Naive thymus-derived CD4-positive, alpha-beta T cell (primary cell): ENCODE data around the gene ARHGAP24. TPM values are rescaled to one million over a fixed set of nuclear protein-coding genes. Genes with fewer than 3 reads are reported as not detected.
"Not testable (repeated sequence)": the region's sequence is repeated elsewhere in the genome, so short reads cannot be mapped to it uniquely, and the experiment has no call there.

Experiments used
- ATAC-seq: fragments of 150-1000 bp; cut with Tn5 transposase; 2 replicates; pipeline ENCODE4 v1.10.0; 2021; ENCODE audit warnings: mild to moderate bottlenecking, moderate library complexity
- CTCF ChIA-PET: fragments of 350-600 bp; sonication (Branson Sonifier 250); formaldehyde crosslinking; loops from one replicate; lab custom pipeline; 2021; ENCODE audit warnings: antibody characterized with exemption; lab: Charles Lee
- POLR2A ChIA-PET: fragments of 350-600 bp; sonication (Branson Sonifier 250); formaldehyde crosslinking; loops from one replicate; lab custom pipeline; 2021; ENCODE audit warnings: antibody characterized with exemption, inconsistent platforms; lab: Charles Lee
- DNase-seq, 9 donors: peaks; one replicate each; pipeline versions ENCODE4 v3.0.0 to v3.0.0-alpha.2; 2020 to 2022; ENCODE audit warnings: mixed read lengths in 1 of 9
- H3K27ac ChIP-seq: one replicate; pipeline ENCODE4 v1.7.0; 2013; ENCODE audit warnings: mild to moderate bottlenecking, low read depth, low read length, moderate library complexity
- H3K27me3 ChIP-seq, 2 donors: one replicate each; pipeline ENCODE4 v1.7.0; 2013; ENCODE audit warnings: low read length in 2 of 2, mild to moderate bottlenecking in 2 of 2, moderate library complexity in 2 of 2; ENCODE audit not compliant: control insufficient read depth in 2 of 2, insufficient read depth in 2 of 2
- H3K36me3 ChIP-seq, 3 experiments: 1 replicate in 2 of 3; 2 replicates in 1 of 3; pipeline ENCODE4 v1.7.0; 2013; ENCODE audit warnings: low read length in 3 of 3, mild to moderate bottlenecking in 3 of 3, moderate library complexity in 1 of 3; ENCODE audit not compliant: insufficient read depth in 3 of 3, control insufficient read depth in 2 of 3
- H3K4me1 ChIP-seq, 2 donors: one replicate each; pipeline ENCODE4 v1.7.0; 2013; ENCODE audit warnings: low read length in 2 of 2, mild to moderate bottlenecking in 2 of 2, moderate library complexity in 1 of 2; ENCODE audit not compliant: control insufficient read depth in 2 of 2, insufficient read depth in 2 of 2
- H3K4me3 ChIP-seq: 2 replicates; pipeline ENCODE4 v1.7.0; 2013; ENCODE audit warnings: mild to moderate bottlenecking, low read length
- H3K9me3 ChIP-seq, 3 experiments: 1 replicate in 2 of 3; 2 replicates in 1 of 3; pipeline ENCODE4 v1.7.0; 2013; ENCODE audit warnings: low read length in 3 of 3; ENCODE audit not compliant: control insufficient read depth in 2 of 3
- H3K27ac Mint-ChIP-seq, 9 donors: one replicate each; pipeline ENCODE4 v1.8.0; 2020 to 2022; ENCODE audit warnings: mixed read lengths in 9 of 9, mild to moderate bottlenecking in 8 of 9, moderate library complexity in 5 of 9, inconsistent platforms in 2 of 9
- H3K27me3 Mint-ChIP-seq, 5 donors: one replicate each; pipeline ENCODE4 v1.8.0; 2021 to 2022; ENCODE audit warnings: mixed read lengths in 5 of 5, mild to moderate bottlenecking in 1 of 5
- H3K36me3 Mint-ChIP-seq, 5 donors: one replicate each; pipeline ENCODE4 v1.8.0; 2020 to 2022; ENCODE audit warnings: mixed read lengths in 5 of 5, mild to moderate bottlenecking in 3 of 5, inconsistent platforms in 1 of 5
- H3K4me1 Mint-ChIP-seq, 7 donors: one replicate each; pipeline ENCODE4 v1.8.0; 2020 to 2022; ENCODE audit warnings: mixed read lengths in 7 of 7, mild to moderate bottlenecking in 3 of 7, inconsistent platforms in 1 of 7
- H3K4me3 Mint-ChIP-seq, 10 donors: one replicate each; pipeline ENCODE4 v1.8.0; 2020 to 2022; ENCODE audit warnings: mild to moderate bottlenecking in 10 of 10, mixed read lengths in 10 of 10, moderate library complexity in 6 of 10, inconsistent platforms in 2 of 10
- H3K9me3 Mint-ChIP-seq, 11 donors: one replicate each; pipeline ENCODE4 v1.8.0; 2020 to 2022; ENCODE audit warnings: mixed read lengths in 11 of 11, mild to moderate bottlenecking in 4 of 11, inconsistent platforms in 1 of 11, moderate library complexity in 1 of 11
- intact Hi-C, 2 donors: fragments of 100-400 bp; cut with micrococcal nuclease; formaldehyde crosslinking; loops; one replicate each; pipeline ENCODE4 v1.15.1; 2023
- polyA plus RNA-seq, 2 donors: library from polyadenylated mRNA; unstranded; fragments of 300-500 nt; fragmentation: Illumina TruSeq; gene quantifications; one replicate each; pipeline ENCODE4 v1.2.3, GENCODE V29; 2021
- total RNA-seq, 6 experiments: library from RNA in 5 of 6; stranded (reverse) in 5 of 6; gene quantifications; 1 replicate in 5 of 6; 2 replicates in 1 of 6; pipeline ENCODE4 v1.2.3 and lab custom pipeline; 2021 to 2026

ARHGAP24 gene
- total and polyA plus RNA-seq, 7 experiments from 2014 or later = 0.41 to 12.7 (median 1.3) TPM; not detected in 3

DNA sequence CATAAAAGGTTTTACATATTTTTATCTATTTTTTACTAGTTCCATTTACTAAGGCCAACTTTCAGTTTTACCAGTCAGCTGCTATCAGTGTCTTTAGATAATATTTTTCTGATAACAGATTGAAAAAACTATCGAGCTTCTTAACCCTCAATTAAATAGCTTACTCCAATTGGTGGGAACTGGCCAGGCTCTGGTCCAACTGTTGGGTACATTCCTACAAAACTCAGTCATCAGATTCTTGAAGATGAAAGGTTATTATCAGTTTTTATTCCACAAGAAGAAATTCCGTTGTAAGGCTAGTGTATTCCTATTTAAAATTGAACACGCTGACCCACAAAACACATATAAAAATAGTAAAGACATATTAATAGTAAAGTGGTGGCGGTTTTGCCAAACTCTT, 538.7 kb downstream of the ARHGAP24 start:
- peaks cover 0 to 1% (median 0%) of the 10 kb centered on the region in 11 donors for H3K9me3 Mint-ChIP-seq
- Histone ChIP-seq H3K4me1 (no peaks in the 10 kb centered on the region), H3K4me3 (no peak overlapping the region), H3K27ac (no peak overlapping the region), H3K9me3 (no peaks in the 10 kb centered on the region), H3K36me3 (no peaks in the 10 kb centered on the region), H3K27me3 (no peaks in the 10 kb centered on the region)
- no peaks in the 10 kb centered on the region for H3K36me3 Mint-ChIP-seq
- no peak overlapping the region for H3K4me3 Mint-ChIP-seq
- POLR2A ChIA-PET = no interaction called here
- intact Hi-C loops = no loop called here
- no peaks in the 10 kb centered on the region for H3K4me1 Mint-ChIP-seq
- ATAC-seq = no peak
- no peak for DNase-seq
- no peak overlapping the region for H3K27ac Mint-ChIP-seq
- no peaks in the 10 kb centered on the region for H3K27me3 Mint-ChIP-seq
- CTCF ChIA-PET = no interaction called here

DNA sequence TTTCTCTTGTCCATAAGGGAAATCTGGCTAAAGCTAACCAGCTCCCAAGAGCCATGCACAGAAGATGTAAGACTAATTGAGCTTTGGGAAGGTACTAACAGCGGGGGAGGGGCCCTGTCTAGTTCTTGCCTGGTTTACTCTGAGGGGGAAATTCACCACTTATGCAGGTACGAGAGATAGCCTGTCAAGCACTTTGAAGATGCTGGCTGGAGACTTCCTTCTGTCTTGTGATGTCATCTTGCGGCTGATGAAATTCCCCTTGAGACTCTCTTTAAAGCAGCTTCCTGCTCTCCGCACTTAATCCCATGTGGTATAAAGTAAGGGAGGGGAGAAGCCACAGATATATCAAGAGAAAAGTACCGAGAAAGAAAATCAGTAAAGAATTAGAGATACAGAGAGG, 539.6 kb downstream of the ARHGAP24 start:
- peaks cover 0 to 1% (median 0%) of the 10 kb centered on the region in 11 donors for H3K9me3 Mint-ChIP-seq
- POLR2A ChIA-PET = no interaction called here

DNA sequence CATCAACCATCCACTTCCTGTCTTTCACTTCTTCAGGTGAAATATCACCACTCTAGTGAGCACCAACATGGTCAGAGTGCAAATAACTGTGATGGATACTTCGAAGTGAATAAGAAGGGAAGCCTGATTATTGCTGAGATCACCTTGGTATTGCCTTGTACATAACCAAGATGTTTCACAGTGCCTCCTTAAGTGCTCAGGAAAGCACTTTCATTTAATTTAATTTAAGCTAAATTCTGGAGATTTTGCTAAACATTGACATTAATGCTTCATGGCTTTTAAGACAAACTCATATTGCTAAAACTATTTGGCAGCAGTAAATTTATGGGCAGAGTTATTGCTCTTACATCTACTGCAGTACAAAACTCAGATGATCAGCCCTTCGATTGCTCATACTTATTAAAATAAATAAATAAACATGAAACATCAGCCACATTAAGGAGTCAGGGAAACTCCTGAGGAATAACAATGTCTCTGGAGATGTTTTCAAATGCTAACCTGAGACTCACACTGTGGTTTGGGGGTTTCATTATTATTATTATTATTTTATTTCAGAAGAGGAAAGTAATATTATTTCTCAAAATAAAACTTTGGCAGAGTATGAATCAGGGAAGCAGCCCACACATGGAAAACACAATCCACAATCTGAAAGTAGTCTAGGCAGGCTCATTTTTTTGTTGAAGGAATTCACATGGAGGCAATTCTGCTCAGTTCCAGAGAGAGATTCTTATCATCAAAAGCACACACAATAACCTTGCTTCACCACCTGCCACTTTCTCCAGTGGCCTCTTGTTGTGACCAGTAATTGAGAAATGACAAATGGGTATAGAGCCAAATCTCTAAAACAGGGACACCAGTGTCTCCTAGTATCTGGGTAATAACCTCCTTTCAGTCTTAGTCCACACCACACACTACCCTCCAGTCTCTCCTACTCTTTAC, 540.7 kb downstream of the ARHGAP24 start:
- no peak for DNase-seq
- H3K27ac ChIP-seq = no peak overlapping the region
- no peak overlapping the region for H3K27ac Mint-ChIP-seq

More for the DNA sequence above, 539.6 kb downstream of the ARHGAP24 start:
- H3K27me3 ChIP-seq = no peaks in the 10 kb centered on the region
- Mint-ChIP-seq H3K36me3 (no peaks in the 10 kb centered on the region), H3K4me3 (no peak overlapping the region), H3K27me3 (no peaks in the 10 kb centered on the region), H3K27ac (no peak overlapping the region), H3K4me1 (no peaks in the 10 kb centered on the region)
- no peak for ATAC-seq
- H3K4me1 ChIP-seq = no peaks in the 10 kb centered on the region
- no peak overlapping the region for H3K27ac ChIP-seq
- no peak for DNase-seq
- no peaks in the 10 kb centered on the region for H3K36me3 ChIP-seq
- intact Hi-C loops = no loop called here
- no peaks in the 10 kb centered on the region for H3K9me3 ChIP-seq
- H3K4me3 ChIP-seq = no peak overlapping the region
- CTCF ChIA-PET = no interaction called here

DNA sequence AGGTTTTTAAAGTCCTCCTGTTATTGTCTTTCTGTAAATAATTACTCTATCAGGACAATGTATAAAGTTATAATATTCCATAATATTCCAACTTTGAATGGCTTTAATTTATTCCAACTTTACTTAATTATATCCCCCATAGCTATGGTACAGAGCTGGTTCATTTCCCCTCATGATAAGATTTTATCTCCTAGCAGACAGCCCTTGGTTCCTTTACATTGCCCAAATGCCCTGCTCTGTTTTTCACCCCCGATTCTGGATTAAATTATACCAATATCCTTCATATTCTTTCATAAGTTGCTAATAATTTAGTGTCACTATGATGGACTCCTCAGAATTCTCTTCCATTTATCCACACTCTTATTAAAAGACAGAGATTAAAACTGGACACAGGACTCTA, 544.4 kb downstream of the ARHGAP24 start:
- no peaks in the 10 kb centered on the region for H3K27me3 Mint-ChIP-seq
- no peak for DNase-seq
- H3K9me3 ChIP-seq = no peaks in the 10 kb centered on the region
- no peak overlapping the region for H3K4me3 Mint-ChIP-seq
- ATAC-seq = no peak
- no peaks in the 10 kb centered on the region for H3K4me1 ChIP-seq
- ChIA-PET CTCF (no interaction called here), POLR2A (no interaction called here)
- H3K9me3 Mint-ChIP-seq = peaks cover 0 to 5% (median 0%) of the 10 kb centered on the region in 11 donors
- H3K4me3 ChIP-seq = no peak overlapping the region
- H3K36me3 ChIP-seq = no peaks in the 10 kb centered on the region
- no peaks in the 10 kb centered on the region for H3K4me1 Mint-ChIP-seq
- no peak overlapping the region for H3K27ac ChIP-seq
- intact Hi-C loops = no loop called here
- no peaks in the 10 kb centered on the region for H3K36me3 Mint-ChIP-seq
- peak overlapping the region in 1 of 9 donors; percentile 51 for H3K27ac Mint-ChIP-seq
- no peaks in the 10 kb centered on the region for H3K27me3 ChIP-seq

More for the DNA sequence above, 540.7 kb downstream of the ARHGAP24 start:
- ChIA-PET POLR2A (no interaction called here), CTCF (no interaction called here)
- Mint-ChIP-seq H3K27me3 (no peaks in the 10 kb centered on the region), H3K4me1 (no peaks in the 10 kb centered on the region), H3K9me3 (peaks cover 0 to 1% (median 0%) of the 10 kb centered on the region in 11 donors), H3K36me3 (no peaks in the 10 kb centered on the region), H3K4me3 (no peak overlapping the region)
- no peak overlapping the region for H3K4me3 ChIP-seq
- no peaks in the 10 kb centered on the region for H3K27me3 ChIP-seq
- no peak for ATAC-seq
- no peaks in the 10 kb centered on the region for H3K9me3 ChIP-seq
- H3K4me1 ChIP-seq = no peaks in the 10 kb centered on the region
- intact Hi-C loops = no loop called here
- H3K36me3 ChIP-seq = no peaks in the 10 kb centered on the region

DNA sequence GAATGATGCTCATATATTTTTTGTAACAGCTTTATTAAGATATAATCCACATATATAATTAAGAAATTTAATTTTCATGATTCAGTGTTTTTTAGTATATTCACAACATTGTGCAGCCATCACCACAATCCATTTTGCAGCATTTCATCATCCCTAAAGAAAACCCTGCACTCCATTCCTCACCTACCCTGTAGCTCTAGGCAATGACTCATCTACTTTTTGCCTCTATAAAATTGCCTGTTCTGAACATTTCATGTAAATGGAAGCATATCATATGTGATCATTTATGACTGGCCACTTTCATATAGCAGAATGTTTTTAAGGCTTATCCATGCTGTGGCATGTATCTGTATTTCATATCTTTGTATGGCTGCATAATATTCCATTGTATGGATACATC, 545.0 kb downstream of the ARHGAP24 start:
- H3K9me3 Mint-ChIP-seq = peaks cover 0 to 5% (median 0%) of the 10 kb centered on the region in 11 donors
- Histone ChIP-seq H3K27ac (no peak overlapping the region), H3K36me3 (no peaks in the 10 kb centered on the region), H3K27me3 (no peaks in the 10 kb centered on the region), H3K4me3 (no peak overlapping the region), H3K9me3 (no peaks in the 10 kb centered on the region), H3K4me1 (no peaks in the 10 kb centered on the region)
- CTCF ChIA-PET = no interaction called here
- H3K4me1 Mint-ChIP-seq = no peaks in the 10 kb centered on the region
- no peak overlapping the region for H3K4me3 Mint-ChIP-seq
- ATAC-seq (no peak), DNase-seq (no peak)
- H3K27me3 Mint-ChIP-seq = no peaks in the 10 kb centered on the region
- intact Hi-C loops = no loop called here
- no peak overlapping the region for H3K27ac Mint-ChIP-seq
- POLR2A ChIA-PET = no interaction called here
- H3K36me3 Mint-ChIP-seq = no peaks in the 10 kb centered on the region

DNA sequence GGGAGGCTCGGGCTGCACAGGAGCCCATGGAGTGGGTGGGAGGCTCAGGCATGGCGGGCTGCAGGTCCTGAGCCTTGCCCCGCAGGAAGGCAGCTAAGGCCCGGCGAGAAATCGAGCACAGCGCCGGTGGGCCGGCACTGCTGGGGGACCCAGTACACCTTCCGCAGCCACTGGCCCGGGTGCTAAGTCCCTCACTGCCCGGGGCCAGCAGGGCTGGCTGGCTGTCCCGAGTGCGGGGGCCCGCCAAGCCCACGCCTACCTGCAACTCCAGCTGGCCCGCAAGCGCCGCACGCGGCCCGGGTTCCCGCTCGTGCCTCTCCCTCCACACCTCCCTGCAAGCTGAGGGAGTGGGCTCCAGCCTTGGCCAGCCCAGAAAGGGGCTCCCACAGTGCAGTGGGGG, 546.7 kb downstream of the ARHGAP24 start:
- H3K4me3 ChIP-seq, H3K27me3 Mint-ChIP-seq, POLR2A ChIA-PET, intact Hi-C loops, H3K4me1 Mint-ChIP-seq, H3K36me3 ChIP-seq, CTCF ChIA-PET, DNase-seq, H3K27ac Mint-ChIP-seq, H3K27me3 ChIP-seq, ATAC-seq, H3K4me1 ChIP-seq, H3K4me3 Mint-ChIP-seq, H3K27ac ChIP-seq, H3K36me3 Mint-ChIP-seq, H3K9me3 Mint-ChIP-seq, H3K9me3 ChIP-seq: not testable (repeated sequence)

DNA sequence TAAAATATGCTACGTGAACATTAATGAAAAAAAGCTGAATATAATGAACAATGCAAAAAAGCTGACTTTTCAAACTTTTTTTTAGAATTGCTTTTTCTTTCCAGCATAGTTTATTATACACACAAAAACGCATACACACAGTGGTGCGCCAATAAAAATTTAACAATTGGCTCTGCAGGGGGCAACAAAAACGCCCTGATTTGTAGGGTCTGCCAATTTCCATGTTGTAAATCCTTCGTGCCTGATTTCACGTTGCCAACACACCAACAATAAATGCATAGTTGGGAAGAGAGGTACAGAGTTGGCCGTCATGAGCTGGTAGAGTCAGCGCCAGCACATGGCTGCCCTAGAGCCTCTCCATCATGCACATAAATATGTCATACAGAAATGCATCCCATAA, 551.8 kb downstream of the ARHGAP24 start:
- Histone ChIP-seq H3K9me3 (no peaks in the 10 kb centered on the region), H3K36me3 (no peaks in the 10 kb centered on the region), H3K4me1 (no peaks in the 10 kb centered on the region), H3K4me3 (no peak overlapping the region), H3K27me3 (no peaks in the 10 kb centered on the region), H3K27ac (no peak overlapping the region)
- ATAC-seq (no peak), DNase-seq (no peak)
- peaks cover 0 to 4% (median 0%) of the 10 kb centered on the region in 5 donors for H3K27me3 Mint-ChIP-seq
- intact Hi-C loops = no loop called here
- ChIA-PET POLR2A (no interaction called here), CTCF (no interaction called here)
- H3K4me1 Mint-ChIP-seq = no peaks in the 10 kb centered on the region
- no peak overlapping the region for H3K4me3 Mint-ChIP-seq
- H3K9me3 Mint-ChIP-seq = peaks cover 0 to 5% (median 0%) of the 10 kb centered on the region in 11 donors
- H3K27ac Mint-ChIP-seq = no peak overlapping the region
- no peaks in the 10 kb centered on the region for H3K36me3 Mint-ChIP-seq
